NCI-H2029 treated with DMSO at 0.1 percent for 48 hours (cell line): Measurements from ENCODE around the gene KRTAP10-10.
"Not testable (repeated sequence)": the region's sequence is repeated elsewhere in the genome, so short reads cannot be mapped to it uniquely, and the experiment has no call there.

Source experiments
- DNase-seq: peaks from one replicate; lab custom pipeline; 2025; lab: John Stamatoyannopoulos, UW

KRTAP10-10 gene

DNA sequence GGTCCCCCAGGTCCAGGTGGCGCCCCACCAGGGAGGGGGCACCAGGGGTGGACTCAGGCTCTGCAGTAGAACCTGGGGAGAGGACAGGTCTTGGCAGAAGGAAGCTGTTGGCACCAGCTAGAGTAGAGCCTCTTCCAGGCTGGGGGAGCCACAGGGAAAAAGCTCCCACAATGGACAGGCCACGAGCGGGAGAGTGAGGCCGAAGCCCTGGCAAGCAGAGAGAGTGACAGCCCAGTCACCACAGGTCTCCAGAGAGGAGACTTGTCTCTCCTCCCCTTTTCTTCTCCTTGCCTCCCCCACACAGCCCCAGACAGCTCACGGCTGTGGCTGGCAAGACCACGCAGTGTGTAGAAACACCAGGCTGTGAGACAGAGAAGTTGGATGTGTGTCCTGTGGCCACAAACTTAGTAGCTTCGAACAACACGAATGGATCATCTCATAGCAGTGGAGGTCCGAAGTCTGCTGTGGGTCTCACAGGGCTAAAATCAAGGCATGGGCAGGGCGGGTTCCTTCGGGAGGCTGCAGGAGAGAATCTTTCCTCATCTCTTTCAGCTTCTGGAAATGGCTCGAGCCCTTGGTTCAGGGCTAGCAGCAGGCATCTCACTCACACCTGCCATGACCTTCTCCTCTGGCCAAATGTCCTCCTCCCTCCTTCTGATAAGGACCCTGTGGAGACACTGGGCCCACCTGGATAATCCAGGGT, 14.0 kb downstream of the KRTAP10-10 start:
- DNase-seq: no peak

- no peak for DNase-seq
Observed at GRCh38 chr21:44653123-44653522, 16.0 kb downstream of the KRTAP10-10 start.

GRCh38 chr21:44653656-44654575, 16.8 kb downstream of the KRTAP10-10 start:
- no peak for DNase-seq

DNA sequence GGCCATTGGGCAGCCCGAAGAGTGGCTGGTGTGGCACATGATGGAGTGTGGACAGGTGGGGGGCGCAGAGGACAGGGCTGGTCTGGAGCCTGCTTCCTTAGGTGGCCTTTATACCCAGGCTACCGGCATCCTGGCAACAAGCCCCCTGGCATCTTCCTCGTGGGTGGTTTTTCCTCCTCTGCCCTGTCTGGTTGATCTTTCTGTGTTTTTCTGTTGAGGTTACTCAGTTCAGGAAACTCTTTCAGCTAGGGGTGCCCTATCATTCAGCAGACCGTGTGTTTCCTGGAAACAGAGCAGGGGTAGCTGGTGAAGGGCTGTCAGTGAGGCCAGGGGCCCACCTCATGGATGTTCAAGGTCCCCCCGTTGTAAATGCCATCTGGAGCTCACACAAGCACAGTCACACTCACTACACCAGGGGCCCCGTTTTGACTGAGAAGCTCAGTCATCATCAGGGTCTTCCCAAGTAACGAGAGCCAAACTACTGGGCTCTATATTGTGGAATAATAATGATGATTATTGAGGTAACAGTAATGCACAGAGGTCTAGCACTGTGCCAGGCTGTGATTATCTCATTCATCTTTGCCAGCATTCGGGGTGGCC, 17.5 kb downstream of the KRTAP10-10 start, which contains the start of gene KRTAP12-4:
Gene KRTAP12-4 (minus strand): TSS at position 84 of the 600 bp plus-strand sequence. CDS start 45 bp downstream, at position 39.
- DNase-seq: no peak

GRCh38 chr21:44656868-44657267, 19.7 kb downstream of the KRTAP10-10 start:
- no peak for DNase-seq

DNA sequence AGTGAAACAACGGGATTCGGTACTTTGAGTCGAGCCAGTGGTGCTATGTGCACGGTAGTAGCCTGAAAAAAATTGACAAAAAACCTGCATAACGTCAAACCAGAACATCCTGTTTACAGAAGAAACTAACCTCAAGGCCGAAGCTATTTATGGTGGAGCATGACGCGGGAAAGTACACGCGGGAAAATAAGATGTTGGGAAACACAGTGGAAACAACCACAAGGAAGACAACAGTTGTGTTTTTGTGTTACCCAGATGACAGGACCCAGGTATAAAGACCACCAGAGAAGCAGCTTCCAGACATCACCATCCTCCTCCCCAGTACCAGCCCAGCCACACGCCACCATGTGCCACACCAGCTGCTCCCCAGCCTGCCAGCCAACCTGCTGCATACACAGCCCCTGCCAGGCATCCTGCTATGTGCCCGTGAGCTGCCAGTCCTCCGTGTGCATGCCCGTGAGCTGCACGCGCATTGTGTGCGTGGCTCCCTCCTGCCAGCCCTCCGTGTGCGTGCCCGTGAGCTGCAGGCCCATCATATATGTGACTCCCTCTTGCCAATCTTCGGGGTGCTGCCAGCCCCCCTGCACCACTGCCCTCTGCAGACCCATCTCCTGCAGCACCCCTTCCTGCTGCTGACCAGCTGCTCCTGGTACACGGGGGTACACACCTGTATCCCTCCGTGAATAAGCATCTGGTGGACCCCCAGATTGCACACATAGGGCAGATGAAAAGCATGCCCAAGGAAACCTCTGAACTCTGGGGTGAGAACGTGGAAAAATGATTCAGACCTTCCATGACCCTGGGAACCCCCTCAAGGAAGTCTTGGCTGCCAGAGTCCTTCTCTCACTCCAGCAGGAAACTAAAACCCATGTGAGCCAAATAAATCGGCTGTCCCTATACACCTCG, 20.7 kb downstream of the KRTAP10-10 start, which contains the start of gene KRTAP12-3:
Gene KRTAP12-3 (plus strand): TSS at position 298 of the 906 bp plus-strand sequence. CDS start 48 bp downstream, at position 346.
- DNase-seq: no peak

- no peak for DNase-seq
Observed at GRCh38 chr21:44658541-44658910, 21.4 kb downstream of the KRTAP10-10 start.

DNA sequence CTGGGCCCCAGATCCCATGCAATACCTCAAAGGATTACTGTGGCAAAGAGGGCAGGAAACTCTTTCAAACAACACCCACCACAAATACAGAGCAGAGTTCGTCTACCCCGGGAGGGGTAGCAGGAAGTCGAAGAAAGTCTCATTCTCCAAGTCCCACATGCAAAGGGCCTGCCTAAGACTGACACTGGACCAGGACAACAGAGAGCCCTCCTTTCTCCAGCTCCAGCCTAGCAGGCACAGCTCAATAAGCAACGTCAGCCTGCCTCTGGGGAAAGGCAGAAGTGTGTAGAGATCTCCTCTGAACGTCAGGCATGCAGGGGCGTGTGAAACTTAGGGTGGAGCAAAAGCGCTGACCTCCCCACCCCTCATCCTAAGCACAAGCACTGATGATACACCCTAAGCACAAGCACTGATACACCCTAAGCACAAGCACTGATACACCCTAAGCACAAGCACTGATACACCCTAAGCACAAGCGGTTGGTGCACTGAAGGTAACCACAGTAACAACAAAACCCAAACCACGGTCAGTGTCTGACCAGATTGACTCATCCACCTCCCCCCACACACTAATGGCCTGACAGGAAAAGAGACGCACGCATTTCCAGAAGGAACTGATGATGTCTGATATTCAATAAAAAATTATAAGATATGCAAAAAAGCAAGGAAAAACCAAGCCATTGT, 21.9 kb downstream of the KRTAP10-10 start:
- DNase-seq: no peak

DNA sequence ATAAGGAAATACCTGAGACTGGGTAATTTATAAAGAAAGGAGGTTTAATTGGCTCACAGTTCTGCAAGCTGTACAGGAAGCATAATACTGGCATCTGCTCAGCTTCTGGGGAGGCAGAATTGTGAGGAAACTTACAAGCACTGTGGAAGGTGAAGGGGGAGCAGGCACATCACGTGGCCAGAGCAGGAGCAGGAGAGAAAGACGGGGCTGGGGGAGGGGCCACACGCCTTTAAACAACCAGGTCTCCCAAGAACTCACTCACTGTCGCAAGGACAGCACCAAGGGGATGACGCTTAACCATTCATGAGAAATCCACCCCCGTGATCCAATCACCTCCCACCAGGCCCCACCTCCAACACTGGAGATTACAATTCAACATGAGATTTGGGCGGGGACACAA, 24.4 kb downstream of the KRTAP10-10 start:
- DNase-seq: not testable (repeated sequence)

GRCh38 chr21:44664691-44665090, 27.5 kb downstream of the KRTAP10-10 start:
- no peak for DNase-seq

- peak; percentile 21 for DNase-seq
Observed at GRCh38 chr21:44666401-44667320, 29.5 kb downstream of the KRTAP10-10 start, which contains the start of gene KRTAP12-2. Gene KRTAP12-2, minus strand, starts transcription at chr21:44666927. Its CDS starts 41 bp downstream, at chr21:44666886.

DNA sequence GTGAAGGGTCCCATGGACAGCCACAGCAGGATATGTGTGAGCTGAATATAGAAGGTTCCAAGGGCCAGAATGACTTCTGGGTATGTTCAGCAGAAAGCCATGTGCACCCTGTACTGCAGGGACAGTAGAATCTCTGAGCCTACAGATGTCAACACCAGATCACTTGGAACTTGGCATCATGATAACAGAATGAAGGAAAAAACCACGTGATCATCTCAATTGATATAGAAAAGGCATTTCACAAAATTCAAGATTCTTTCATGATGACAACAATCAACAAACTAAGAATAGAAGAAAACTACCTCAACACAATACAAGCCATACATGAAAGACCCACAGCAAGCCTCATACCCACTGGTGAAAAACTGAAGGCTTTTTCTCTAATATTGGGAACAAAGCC, 30.5 kb downstream of the KRTAP10-10 start:
- no peak for DNase-seq

GRCh38 chr21:44670642-44671432, 33.7 kb downstream of the KRTAP10-10 start:
- DNase-seq: no peak

- no peak for DNase-seq
Observed at GRCh38 chr21:44671911-44672310, 34.8 kb downstream of the KRTAP10-10 start.

- DNase-seq: no peak
Observed at GRCh38 chr21:44677881-44678280, 40.7 kb downstream of the KRTAP10-10 start.

DNA sequence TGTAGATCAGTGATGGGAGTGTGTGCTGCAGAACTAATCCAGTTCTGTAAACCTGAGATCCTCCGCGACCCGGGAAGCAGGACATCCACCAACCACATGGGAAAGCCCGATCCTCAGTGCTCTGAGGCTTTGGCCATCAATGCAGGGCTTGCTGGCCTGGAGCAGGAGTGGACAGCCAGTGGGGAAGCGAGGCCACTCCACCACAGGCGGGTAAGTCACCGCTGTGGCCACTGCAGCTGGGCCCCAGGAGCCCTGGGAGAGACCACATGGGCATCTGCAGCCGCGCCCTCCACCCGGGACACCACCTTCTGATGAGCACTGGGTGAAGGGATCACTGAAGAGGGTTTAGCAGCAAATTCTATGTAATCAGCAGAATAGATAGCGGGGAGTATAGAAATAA, 44.0 kb downstream of the KRTAP10-10 start:
- no peak for DNase-seq

DNA sequence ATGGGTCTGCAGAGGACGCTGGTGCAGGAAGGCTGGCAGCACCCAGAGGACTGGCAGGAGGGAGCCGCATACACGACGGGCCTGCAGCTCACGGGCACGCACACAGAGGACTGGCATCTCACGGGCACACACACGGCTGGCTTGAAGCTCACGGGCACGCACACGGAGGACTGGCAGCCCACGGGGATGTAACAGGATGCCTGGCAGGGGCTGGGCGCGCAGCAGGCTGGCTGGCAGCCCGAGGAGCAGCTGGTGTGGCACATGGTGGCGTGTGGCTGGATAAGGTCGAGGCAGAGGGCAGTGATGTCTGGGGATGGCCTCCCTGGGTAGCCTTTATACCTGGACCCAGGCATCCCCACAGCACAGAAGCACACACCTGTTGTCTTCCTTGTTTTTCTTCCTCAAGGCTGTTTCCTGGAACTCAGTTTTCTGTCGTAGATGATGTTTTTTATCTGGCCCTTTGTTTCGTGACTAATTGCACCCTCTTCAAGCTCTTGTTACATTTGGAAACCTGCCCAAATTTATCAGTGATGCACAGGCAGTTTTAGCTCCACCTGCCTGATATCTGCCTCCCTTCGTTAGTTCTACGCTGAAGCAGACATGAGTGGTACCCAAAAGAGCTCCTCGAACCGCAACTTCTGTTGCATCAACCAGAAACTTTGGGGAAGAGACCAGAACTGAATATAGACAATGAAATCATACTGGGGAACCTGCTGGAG, 44.9 kb downstream of the KRTAP10-10 start, which contains the start of gene KRTAP12-1:
Gene KRTAP12-1 (minus strand): TSS at position 303 of the 719 bp plus-strand sequence. CDS start 40 bp downstream, at position 263.
- peak; percentile 73 for DNase-seq
